HFF-Myc (cell line): ENCODE measurements around the gene CAMK2N2.
"Not testable (repeated sequence)": the region's sequence is repeated elsewhere in the genome, so short reads cannot be mapped to it uniquely, and the experiment has no call there.

ENCODE experiments used
- DNase-seq: peaks from one replicate; pipeline ENCODE4 v3.0.0-alpha.2; 2011; ENCODE audit warnings: low read depth; ENCODE audit errors: extremely low read depth
- H3K4me3 ChIP-seq: replicated peaks from 2 replicates; pipeline ENCODE4 v1.5.1; 2011; ENCODE audit warnings: low read depth, mild to moderate bottlenecking, control low read depth, low read length
- CTCF ChIP-seq: IDR thresholded peaks from 2 replicates; pipeline ENCODE4 v1.5.1; 2012; ENCODE audit warnings: mild to moderate bottlenecking, low read depth, low read length, control low read depth; ENCODE audit errors: missing control alignments

CAMK2N2 gene

GRCh38 chr3:184275961-184276910 is 14.9 kb upstream of the CAMK2N2 start, which contains the start of gene ECE2:
TSS of gene ECE2 (plus strand) at chr3:184276022. CDS start at chr3:184276154, 132 bp downstream.
- no peak within 1 kb of the TSS for H3K4me3 ChIP-seq

GRCh38 chr3:184275381-184275701 is 14.0 kb upstream of the CAMK2N2 start:
- H3K4me3 ChIP-seq: no peak overlapping the region

More at GRCh38 chr3:184275961-184276910, 14.9 kb upstream of the CAMK2N2 start, which contains the start of gene ECE2:
- DNase-seq: no peak
- TF ChIP-seq CTCF: no peak

GRCh38 chr3:184272269-184272668 is 10.9 kb upstream of the CAMK2N2 start:
- no peak for DNase-seq
- H3K4me3 ChIP-seq: no peak overlapping the region
- TF ChIP-seq CTCF: no peak

More at GRCh38 chr3:184275381-184275701, 14.0 kb upstream of the CAMK2N2 start:
- no peak for DNase-seq
- no peak for TF ChIP-seq CTCF

GRCh38 chr3:184267249-184267648 is 5.9 kb upstream of the CAMK2N2 start:
- DNase-seq, H3K4me3 ChIP-seq: not testable (repeated sequence)

GRCh38 chr3:184262764-184263179 is 1.4 kb upstream of the CAMK2N2 start:
- H3K4me3 ChIP-seq: no peak overlapping the region
- no peak for DNase-seq
- TF ChIP-seq CTCF: no peak

GRCh38 chr3:184261854-184262763 is 756 bp upstream of the CAMK2N2 start:
- no peak for DNase-seq
- TF ChIP-seq CTCF: no peak
- peak overlapping the region; percentile 36 for H3K4me3 ChIP-seq
